Ovary (tissue), 3 donors: ENCODE measurements around the gene TMEM94.

Experiments used
- CTCF ChIP-seq, 3 donors: fragments of 450-650 bp in 2 of 3; fragments of 200-600 bp in 1 of 3; IDR thresholded peaks; one replicate each; pipeline versions ENCODE4 v1.5.1 to v1.8.0; 2016 to 2022; ENCODE audit warnings: antibody characterized with exemption in 3 of 3, mild to moderate bottlenecking in 1 of 3
- POLR2A ChIP-seq: fragments of 450-650 bp; IDR thresholded peaks from one replicate; pipeline ENCODE4 v1.6.1; 2017; ENCODE audit warnings: antibody characterized with exemption, mild to moderate bottlenecking, moderate library complexity
- donor health status: DM: no; HTN: no; CAD: no.

- TF ChIP-seq CTCF (IDR thresholded peaks at IDR 0.05) (no peak), POLR2A (no peak)
These were observed 8.6 kb downstream of the TMEM94 start for GRCh38 chr17:75465039-75465438.
